GM21390 (cell line): ENCODE measurements around the gene INPP5D.
"Not testable (repeated sequence)": the region's sequence is repeated elsewhere in the genome, so short reads cannot be mapped to it uniquely, and the experiment has no call there.

ENCODE experiments used
- ATAC-seq: cut with Tn5 transposase; IDR thresholded peaks from one replicate; pipeline ENCODE4 v1.9.1; 2021; ENCODE audit not compliant: unreplicated experiment

The INPP5D gene

DNA sequence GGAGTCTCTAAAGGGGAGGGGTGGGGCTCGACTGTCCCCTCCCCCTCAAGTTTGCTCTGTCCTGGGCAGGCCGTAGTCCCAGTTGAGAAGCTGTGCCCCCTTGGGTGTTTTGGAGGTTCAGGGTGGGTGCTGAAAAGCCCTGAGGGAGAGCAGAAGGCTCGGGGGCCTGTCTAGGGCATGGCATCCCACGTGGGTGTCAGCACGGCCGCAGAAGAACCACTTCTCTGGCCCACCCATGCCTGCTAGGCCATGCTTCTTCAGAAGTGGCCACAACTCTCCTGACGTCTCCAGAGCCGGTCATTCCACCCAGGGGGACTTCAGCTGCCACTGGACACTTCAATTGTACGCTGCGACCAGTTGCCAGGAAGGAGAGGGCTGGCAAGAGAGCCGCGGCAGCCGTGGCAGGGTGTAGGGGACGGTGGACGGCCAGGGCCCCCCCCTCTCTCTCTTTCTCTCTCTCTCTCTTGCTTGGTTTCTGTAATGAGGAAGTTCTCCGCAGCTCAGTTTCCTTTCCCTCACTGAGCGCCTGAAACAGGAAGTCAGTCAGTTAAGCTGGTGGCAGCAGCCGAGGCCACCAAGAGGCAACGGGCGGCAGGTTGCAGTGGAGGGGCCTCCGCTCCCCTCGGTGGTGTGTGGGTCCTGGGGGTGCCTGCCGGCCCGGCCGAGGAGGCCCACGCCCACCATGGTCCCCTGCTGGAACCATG lies at the start of gene INPP5D:
Gene INPP5D, plus strand, starts transcription at position 546 of the 704 bp plus-strand sequence. Its CDS starts 137 bp downstream, at position 683.
- ATAC-seq: peak; percentile 41

DNA sequence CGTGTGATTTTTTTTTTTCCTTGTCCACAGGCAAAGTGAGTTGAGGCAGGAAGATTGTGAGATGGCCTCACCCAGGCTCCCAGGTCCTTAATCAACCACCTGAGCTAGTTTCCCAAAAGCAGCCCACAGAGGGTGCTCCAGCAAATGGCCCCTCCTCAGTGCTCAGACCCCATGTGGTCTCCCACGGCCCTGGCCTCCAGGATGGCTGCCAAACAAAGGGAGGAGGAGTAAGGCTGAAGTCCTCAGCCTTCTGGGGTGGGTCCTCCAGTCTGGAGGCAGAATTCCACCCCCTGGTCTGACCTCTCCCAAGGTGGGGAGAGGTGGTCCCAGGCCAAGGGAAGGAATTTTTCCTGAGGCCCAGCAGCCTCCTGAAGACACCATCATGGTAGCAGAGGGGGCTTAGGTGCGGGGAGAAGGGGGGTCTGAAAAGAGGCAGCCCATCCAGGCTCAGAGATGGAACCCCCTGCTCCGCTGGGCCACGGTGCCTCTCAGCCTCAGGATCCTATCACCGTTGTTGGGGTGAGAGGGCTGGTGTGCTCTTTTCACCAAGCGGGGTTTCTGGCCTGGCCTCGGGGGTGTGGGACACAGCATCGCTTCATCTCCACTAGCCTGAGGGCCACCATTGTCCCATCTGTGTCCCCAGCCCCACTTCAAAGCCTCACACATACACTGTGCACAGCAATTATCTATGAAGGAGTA lies 49.4 kb upstream of the INPP5D start:
- ATAC-seq: no peak

DNA sequence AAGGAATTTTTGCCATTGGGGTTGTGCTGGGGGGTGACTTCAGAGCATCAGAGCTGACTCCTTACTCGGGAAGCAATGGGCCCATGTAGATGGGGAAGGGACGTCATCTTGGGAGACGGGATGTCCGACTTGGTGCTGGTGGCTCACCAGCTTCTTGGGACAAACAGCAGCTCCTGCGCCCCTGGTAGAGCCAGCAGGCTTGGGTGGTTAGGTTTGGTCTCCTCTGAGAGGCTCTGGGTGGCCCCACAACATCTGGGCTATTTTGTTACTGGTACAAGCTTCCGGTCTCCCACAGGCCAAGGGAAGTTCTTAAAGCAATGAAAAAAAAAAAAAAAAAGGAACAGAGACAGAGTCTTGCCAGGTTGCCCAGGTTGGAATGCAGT lies 48.9 kb upstream of the INPP5D start:
- no peak for ATAC-seq

DNA sequence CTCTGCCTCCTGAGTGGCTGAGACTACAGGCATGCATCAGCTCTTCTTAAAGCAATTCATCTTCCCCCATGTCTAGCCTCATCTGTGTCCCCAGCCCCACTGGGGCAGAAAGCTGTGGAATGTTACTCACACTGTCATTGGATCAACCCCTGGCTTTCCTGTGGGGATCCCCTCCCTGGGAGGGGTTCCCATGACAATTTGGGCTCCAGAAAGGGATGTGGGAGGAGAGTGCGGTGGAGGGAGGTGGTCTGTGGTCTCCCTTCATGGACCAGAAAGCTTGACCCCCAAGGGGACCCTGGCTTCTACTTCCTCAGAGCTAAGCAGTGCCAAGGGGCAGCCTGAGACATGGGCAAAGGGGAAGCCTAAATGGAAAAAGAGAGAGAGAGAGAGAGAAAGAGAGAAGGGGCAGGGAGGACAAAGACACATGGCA lies 48.4 kb upstream of the INPP5D start:
- no peak for ATAC-seq

DNA sequence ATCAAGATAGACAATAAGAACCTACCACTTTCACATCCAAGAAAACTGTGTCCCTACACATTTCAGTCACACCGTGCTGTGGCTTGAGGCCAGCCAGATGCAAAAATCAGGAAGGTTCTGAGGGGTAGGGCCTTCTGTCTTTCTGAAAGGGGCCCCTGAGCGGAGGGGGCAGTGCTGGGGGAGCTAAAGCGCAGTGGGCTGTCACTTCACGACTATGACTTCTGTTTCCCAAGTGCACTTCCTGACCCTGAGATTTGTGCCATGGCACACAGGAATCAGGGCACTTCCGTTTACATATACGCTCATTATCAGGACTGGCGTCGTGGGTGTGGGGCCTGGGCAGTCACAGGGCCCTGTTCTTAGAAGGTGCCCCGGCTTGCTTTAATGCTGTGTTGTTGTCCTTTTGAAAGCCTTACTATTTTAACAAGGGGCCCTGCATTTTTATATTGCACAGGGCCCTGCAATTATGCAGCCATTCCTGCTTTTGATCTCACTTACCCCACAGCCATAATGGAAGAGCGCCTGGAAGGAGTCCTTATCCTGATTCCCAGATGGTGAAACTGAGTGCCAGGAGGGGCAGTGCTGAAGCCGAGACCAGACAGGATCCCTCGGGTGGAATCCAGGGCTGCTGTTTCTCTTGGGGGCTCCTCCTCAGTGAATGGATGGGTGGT lies 47.7 kb upstream of the INPP5D start:
- ATAC-seq: no peak

DNA sequence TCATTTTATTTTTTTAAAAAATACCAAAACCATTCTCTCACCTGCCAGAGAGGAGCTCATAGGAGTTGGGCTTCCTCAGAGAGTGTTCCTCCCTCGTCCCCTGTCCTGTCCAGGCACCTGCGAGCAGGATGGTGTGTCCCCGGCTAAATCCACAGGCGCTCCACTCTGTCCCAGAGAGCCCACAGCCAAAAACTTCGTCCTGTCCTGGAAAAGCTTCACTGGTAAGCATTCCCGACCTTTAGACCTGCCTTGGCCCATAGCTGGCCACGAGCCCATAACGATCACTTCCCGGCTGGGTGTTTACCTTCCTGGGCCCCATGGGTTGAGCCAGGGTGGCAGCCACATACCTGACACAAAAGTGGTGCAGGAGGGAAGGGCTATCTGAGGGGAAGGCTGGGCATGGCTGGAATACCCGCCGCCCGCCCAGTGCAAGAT lies 47.1 kb upstream of the INPP5D start, which contains the start of gene NGEF:
Gene NGEF, minus strand, starts transcription at position 230 of the 435 bp plus-strand sequence. CDS start 38,366 bp downstream, outside the sequence.
- no peak for ATAC-seq

DNA sequence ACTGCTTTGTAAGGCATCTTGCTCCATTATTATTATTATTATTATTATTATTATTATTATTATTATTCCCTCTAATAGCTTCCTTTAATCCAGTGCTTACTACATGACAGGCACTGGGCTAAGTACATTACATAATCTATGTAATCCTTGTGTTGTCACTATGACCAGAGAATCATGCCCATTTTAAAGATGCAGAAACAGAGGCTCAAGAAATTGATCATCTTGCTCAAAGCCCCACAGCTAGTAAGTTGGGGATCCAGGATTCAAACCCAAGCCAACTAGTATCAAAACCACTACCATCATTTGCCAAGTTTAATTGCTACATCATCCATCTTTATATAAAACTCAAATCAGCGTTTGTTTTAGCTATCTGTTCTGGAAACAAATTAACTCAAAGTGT lies 46.5 kb upstream of the INPP5D start:
- no peak for ATAC-seq

DNA sequence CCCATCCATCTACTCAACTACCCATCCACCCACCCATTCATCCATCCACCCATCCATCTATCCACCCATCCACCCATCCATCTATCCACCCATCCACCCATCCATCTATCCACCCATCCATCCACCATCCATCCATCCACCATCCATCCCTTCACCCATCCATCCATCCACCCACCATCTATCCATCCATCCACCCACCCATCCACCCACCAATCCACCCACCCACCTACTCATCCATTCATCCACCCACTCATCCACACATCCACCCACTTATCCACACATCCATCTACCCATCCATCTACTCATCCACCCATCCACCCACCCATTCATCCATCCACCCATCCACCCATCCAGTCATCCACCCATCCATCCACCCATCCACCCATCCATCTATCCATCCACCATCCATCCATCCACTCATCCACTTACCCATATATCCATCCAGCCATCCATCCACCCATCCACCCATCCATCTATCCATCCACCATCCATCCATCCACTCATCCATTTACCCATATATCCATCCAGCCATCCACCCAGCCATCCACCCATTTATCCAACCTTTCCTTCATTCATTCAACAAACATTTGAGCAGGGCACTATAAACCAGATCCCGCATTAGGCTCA lies 45.0 kb upstream of the INPP5D start:
- ATAC-seq: no peak

DNA sequence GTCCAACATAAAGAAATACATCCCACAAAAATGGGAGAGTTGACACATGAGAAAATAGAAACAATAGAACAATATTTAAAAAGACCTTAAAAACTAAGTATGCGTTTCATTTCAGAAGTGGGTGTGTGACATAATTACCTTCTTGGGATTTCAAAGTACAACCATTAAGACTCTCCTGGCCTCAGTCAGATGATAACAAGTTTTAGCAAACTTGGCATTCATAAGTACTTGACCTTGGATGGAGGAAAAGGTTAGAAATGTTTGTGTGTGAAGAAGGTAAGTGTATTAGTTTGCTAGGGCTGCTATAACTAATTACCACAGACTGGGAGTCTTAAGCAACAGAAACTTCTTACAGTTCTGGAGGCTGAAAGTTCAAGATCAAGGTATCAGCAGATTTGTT lies 42.2 kb upstream of the INPP5D start:
- ATAC-seq: no peak

DNA sequence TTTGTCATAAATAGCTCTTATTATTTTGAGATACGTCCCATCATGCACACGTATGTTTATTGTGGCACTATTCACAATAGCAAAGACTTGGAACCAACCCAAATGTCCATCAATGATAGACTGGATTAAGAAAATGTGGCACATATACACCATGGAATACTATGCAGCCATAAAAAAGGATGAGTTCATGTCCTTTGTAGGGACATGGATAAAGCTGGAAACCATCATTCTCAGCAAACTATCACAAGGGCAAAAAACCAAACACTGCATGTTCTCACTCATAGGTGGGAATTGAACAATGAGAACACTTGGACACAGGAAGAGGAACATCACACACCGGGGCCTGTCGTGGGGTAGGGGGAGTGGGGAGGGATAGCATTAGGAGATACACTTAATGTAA lies 40.5 kb upstream of the INPP5D start:
- ATAC-seq: not testable (repeated sequence)

DNA sequence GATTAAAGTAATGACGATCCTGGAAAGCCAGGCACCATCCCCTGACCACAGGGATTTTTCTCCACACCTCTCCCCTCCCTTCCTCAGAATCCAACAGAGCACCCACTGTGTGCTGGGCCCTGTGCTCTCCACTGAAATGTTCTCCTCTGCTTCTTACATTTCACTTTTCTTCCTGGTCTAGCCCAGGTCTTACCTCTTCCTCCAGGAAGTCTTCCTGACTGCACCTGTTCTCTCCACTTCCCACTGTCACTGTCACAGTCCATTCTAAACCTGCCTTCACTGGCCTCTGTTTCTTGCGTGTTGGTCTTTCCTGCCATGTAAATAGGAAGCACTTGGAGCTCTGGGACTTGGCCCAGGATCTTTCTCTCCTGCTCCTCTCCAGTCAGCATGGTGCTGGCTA lies 39.7 kb upstream of the INPP5D start:
- ATAC-seq: no peak

DNA sequence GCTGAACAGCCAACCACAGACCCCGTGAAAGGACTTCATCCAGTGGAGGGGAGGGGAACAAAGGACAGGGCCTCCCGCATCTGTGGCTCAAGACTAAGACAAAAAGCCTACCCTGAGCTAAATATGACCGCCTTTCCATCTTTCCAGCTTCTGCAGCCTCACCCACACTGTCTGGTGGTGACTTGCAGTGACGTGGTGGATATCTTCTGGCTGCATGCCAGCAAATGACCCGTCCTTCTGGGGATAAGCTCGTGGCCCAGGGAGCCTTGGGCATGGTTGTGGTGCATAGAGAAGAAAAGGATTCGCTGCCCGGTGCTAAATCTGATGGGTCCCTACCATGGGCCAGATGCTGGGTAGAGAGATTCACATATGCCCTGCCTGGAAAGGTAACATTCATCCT lies 38.4 kb upstream of the INPP5D start:
- no peak for ATAC-seq

DNA sequence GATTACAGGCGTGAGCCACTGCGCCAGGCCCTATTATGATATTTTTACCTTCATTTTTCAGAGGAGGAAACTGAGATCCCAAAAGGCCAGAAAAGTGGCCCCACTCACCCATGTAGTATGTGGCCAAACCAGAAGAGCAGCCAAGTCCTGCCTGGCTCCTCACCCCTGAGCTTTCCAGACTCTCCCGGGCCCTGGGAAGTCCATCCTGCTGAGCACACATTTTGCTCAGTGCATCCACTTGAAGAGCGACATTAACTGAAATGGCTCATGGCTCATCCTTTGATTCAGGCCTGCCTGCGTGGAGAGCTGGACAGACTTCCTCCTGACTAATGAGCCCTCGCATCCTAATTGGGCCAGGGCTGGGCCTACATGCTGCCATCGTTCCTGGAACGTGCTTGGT lies 37.6 kb upstream of the INPP5D start:
- no peak for ATAC-seq

DNA sequence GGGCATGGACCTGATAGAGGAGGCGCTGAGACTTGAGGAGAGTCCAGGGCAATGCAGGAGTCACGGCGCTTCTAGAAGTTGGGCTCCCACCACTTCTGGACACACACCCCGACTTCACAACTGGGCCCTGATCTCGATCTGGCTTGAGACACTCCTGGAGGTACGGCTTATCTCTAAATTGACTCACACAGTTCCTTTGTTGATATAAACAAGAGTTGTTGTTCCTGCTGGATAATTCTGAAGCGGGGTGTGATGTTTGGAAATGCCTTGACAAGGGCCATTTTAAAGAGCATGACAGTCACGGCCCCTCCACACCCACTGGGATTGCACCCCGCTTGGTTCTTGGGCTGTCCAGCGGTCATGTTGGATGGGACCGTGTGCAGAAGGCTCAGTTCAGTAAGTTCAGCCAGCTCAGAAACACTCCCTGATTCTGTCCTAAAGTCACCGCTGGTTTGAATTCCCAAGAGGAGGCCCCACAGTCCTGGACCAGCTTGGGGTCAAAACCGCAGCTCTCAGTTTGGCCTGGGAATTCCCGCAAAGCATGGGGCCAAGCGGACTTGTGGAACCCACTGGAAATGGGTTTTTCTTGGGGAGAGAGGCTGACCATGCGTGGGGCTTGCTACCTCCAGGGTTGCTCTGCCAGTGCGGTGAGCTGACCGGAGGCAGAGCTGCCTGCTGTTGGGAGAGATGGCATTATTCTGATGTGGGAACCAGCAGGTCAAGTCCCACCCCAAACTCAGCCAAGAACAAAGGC lies 37.0 kb upstream of the INPP5D start:
- no peak for ATAC-seq

DNA sequence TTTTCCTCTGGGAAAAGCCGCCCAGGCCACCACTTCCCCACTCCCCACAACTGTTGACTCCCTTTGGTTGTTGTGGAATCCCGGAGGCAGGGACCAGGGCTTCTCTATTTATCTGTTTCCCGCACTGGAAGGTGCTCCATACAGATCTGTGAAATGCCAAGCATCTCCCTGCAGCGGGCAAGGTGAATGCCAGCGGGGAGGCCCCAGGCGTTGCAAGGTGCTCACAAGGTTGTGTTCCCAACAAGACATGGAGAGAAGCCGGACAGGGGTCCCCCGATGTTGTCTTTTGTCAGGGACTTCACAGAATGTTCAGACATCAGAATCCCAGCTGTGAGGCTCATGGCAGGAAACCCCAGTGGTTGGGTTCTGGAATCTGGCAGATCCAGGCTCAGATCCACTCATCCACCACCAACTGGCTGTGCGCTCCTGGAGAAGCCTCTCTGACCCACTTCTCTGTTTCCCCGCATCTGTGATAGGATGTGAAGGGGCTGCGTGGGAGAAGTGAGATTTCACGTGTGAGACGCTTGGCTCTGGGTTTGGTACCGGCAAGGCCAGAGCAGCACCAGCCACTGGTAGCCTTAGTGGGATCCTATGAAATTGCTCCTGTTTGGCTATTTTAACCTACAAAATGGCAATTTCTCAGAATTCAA lies 36.3 kb upstream of the INPP5D start:
- no peak for ATAC-seq

DNA sequence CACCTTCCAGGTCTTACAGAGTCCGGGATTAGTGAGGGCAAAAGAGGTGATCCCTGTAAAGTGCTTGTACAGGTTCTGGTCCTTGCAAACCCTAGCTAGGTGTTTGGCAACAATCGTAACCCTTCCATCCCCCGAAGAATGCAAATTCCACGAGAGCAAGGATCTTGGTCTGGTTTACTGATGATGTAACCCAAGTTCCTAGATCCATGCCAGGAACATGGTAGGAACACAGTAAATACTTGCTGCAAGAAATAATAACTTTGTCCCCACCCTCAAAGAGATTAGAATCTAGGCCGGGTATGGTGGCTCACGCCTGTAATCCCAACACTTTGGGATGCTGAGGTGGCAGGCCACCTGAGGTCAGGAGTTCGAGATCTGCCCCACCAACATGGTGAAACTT lies 34.4 kb upstream of the INPP5D start:
- ATAC-seq: no peak

DNA sequence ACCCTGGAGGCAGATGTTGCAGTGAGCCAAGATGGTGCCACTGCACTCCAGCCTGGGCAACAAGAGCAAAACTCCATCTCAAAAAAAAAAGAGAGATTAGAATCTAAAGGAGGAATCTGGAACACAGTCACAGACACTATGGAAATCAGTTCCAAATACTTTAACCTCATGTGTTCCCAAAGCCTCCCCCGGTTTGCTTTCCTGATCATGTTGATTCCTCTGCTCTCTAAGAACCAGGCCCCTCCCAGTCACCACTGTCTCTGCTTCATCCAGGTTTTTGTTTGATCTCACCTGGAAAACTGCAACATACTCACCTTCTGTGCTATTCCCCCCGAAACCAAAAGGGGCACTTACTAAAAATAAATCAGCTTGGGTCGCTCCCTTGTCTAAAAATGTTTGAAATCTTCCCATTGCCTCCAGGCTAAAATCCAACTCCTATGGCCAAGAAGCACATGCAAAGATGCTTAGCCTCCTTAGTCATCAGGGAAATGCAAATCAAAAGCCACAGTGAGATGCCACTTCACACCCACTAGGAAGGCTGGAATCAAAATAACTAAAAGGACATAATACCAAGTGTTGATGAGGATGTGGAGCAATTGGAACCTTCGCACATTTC lies 33.8 kb upstream of the INPP5D start:
- ATAC-seq: no peak

DNA sequence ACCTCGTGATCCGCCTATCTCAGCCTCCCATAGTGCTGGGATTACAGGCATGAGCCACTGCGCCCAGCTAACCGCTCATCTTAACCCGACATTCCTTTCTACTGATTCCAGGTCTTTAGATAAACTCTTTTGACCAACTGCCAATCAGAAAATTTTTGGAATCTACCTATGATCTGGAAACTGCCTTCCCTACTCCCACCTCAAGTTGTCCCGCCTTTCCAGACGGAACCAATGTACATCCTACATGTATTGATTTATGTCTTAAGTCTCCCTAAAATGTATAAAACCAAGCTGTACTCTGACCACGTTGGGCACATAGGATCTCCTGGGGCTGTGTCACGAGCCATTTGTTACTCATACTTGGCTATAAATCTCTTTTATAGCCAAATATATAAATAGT lies 30.8 kb upstream of the INPP5D start:
- no peak for ATAC-seq

DNA sequence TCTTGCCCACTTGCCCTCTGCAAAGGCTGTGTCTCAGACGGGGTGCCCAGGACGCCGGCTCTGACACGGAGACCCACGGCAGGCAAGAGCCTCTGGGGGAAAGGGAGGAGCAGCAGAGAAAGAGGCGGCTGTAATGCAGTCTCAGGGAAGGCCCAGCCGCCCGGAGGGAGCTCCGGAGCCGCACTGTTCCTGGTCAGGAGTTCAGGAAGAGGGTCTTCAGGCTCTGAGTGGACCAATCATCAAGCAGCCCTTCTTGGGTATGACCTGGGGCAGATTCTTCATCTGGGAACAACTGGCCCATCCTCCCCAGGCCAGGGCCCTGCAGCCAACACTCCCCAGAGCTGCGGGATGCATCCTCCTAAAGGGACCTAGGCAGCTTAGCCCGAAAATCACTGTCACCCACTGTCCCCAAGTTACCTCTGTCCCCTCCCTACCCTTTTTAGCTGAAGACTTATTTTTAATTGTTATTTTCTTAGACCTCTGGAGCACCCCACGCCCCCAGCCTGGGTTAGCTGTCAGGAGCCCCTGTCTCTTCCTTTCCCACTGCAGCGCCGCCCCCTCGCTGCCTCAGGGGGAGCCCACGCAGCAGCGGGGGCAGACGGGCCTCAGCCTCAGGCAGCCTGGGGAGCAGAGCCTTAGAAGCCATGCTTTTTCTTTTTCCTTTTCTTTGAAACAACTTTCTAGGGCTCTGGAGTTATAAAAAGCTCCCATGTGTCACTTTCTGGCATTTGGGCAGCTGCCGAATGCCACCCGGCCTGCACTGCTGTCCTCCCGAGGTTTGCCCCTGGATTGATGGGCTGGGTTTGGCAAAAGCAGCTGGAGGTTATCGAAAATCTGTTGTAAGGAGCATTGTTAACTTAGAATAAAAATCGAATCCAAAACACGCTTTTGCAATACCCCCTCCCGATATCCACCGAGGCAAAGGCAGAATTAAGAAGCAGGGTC lies 28.3 kb upstream of the INPP5D start:
- ATAC-seq: no peak
